ENCODE results near the gene HOXA6. TPM values are rescaled to one million over a fixed set of nuclear protein-coding genes. Genes with fewer than 3 reads are reported as not detected.
A peak's percentile ranks its signal among the peaks of the same experiment; 100 is the strongest.

HOXA6 gene
- total and polyA plus RNA-seq, 2 donors (not counting 3 experiments of a cell fraction or from before 2014, with no cell fraction given) = 10.0 to 20.7 TPM

- Histone ChIP-seq H4K20me1 (replicated peaks; ENCODE audit: control insufficient read depth, extremely low read depth, insufficient read depth, low read length) (no peaks in the 10 kb centered on the region), H3K79me2 (ENCODE audit: control insufficient read depth, insufficient read depth, low read length) (peaks cover 76% of the 10 kb centered on the region), H3K36me3 (ENCODE audit: control insufficient read depth in 2 of 2, extremely low read depth in 1 of 2, insufficient read depth in 2 of 2, low read length in 2 of 2) (peaks cover 0 to 5% of the 10 kb centered on the region in 2 experiments), H3K27ac (ENCODE audit: insufficient read depth, low read depth, low read length) (peak overlapping the region; percentile 96), H3K4me3 (replicated peaks in 1 of 3; ENCODE audit: insufficient read depth in 1 of 3, low read depth in 1 of 3, low read length in 3 of 3) (peak overlapping the region in 2 of 3 experiments; percentile 3 to 84), H3K4me2 (ENCODE audit: insufficient read depth, low read length) (peak overlapping the region; percentile 97), H3K9me3 (replicated peaks; ENCODE audit: control insufficient read depth, insufficient read depth, low read length) (no peaks in the 10 kb centered on the region), H3K27me3 (ENCODE audit: control insufficient read depth in 2 of 2, insufficient read depth in 2 of 2, low read length in 2 of 2) (no peaks in the 10 kb centered on the region), H3K9ac (replicated peaks; ENCODE audit: extremely low read depth, insufficient read depth, low read length) (peak overlapping the region; percentile 80), H3K9me1 (replicated peaks; ENCODE audit: control insufficient read depth, extremely low read depth, insufficient read depth, low read length) (no peaks in the 10 kb centered on the region), H2AFZ (ENCODE audit: low read depth, low read length) (no peak overlapping the region), H3K4me1 (ENCODE audit: control insufficient read depth, extremely low read depth, insufficient read depth, low read length) (peaks cover 76% of the 10 kb centered on the region)
- CTCF ChIA-PET = interaction anchor here (0.9 to 3.7 kb wide), 4 partner anchors 8 to 742 kb away, joined by 3 to 36 read pairs (median 6); partner anchors contain the start of gene HOXA1
- POLR2A ChIA-PET = interaction anchor here (1.4 kb wide), 1 partner anchor 54 kb away, joined by 4 read pairs; the partner anchor contains the start of gene HOXA9
- intact Hi-C loops (cut with micrococcal nuclease) = loop anchor here (10.0 kb wide), 1 partner anchor 957 kb away; the partner anchor contains the start of gene NFE2L3
- peak; percentile 75 for DNase-seq (ENCODE audit: low read depth, low spot score)
- TF ChIP-seq JUN (IDR thresholded peaks at IDR 0.05; ENCODE audit: borderline replicate concordance, insufficient read depth, insufficient read length, low read depth) (no peak), MAX (IDR thresholded peaks at IDR 0.05; ENCODE audit: insufficient read depth, insufficient read length) (no peak), POLR2A (IDR thresholded peaks at IDR 0.05; ENCODE audit: low read depth, low read length) (no peak), POLR2AphosphoS5 (IDR thresholded peaks at IDR 0.05; ENCODE audit: insufficient read depth, low read depth, low read length) (no peak), GATA2 (IDR thresholded peaks at IDR 0.05; ENCODE audit: insufficient read depth, insufficient read length, low read depth, low read length) (no peak), MYC (IDR thresholded peaks at IDR 0.05; ENCODE audit: low read depth, low read length) (no peak), EZH2 (IDR thresholded peaks at IDR 0.05; ENCODE audit: borderline replicate concordance, low read depth, low read length, severe bottlenecking) (no peak), FOS (IDR thresholded peaks at IDR 0.05; ENCODE audit: borderline replicate concordance, insufficient read depth, low read length) (no peak)
- TF ChIP-seq, protein P1, sequence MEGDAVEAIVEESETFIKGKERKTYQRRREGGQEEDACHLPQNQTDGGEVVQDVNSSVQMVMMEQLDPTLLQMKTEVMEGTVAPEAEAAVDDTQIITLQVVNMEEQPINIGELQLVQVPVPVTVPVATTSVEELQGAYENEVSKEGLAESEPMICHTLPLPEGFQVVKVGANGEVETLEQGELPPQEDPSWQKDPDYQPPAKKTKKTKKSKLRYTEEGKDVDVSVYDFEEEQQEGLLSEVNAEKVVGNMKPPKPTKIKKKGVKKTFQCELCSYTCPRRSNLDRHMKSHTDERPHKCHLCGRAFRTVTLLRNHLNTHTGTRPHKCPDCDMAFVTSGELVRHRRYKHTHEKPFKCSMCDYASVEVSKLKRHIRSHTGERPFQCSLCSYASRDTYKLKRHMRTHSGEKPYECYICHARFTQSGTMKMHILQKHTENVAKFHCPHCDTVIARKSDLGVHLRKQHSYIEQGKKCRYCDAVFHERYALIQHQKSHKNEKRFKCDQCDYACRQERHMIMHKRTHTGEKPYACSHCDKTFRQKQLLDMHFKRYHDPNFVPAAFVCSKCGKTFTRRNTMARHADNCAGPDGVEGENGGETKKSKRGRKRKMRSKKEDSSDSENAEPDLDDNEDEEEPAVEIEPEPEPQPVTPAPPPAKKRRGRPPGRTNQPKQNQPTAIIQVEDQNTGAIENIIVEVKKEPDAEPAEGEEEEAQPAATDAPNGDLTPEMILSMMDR (IDR thresholded peaks at IDR 0.05; ENCODE audit: extremely low read depth in 1 of 2, insufficient read depth in 1 of 2, low read depth in 1 of 2, low read length in 2 of 2) = no peak
- dilution Hi-C loops (cut with MboI; ENCODE audit: extremely low pct_ligation_motif_present, low sequenced_read_pairs) = no loop called here
- BruUV-seq (replicated peaks) = no TSS peak
- peak; percentile 55 for FAIRE-seq
Measured at GRCh38 chr7:27111751-27112277, 35.8 kb downstream of the HOXA6 start.

Data from endothelial cell of umbilical vein (primary cell).